Fibroblast of skin of back (primary cell): ENCODE measurements around the gene TP53I3.
"Not testable (repeated sequence)": the region's sequence is repeated elsewhere in the genome, so short reads cannot be mapped to it uniquely, and the experiment has no call there.

Experiments used
- DNase-seq: peaks from one replicate; pipeline ENCODE4 v3.0.0-alpha.2; 2013

Gene TP53I3

GRCh38 chr2:24052951-24053350 is 31.7 kb downstream of the TP53I3 start:
- DNase-seq: no peak

- no peak for DNase-seq
Measured at GRCh38 chr2:24051833-24052232, 32.8 kb downstream of the TP53I3 start.

- peak; percentile 9 for DNase-seq
Measured at GRCh38 chr2:24050041-24050979, 34.3 kb downstream of the TP53I3 start.

GRCh38 chr2:24049485-24050021 is 35.1 kb downstream of the TP53I3 start, which contains the start of gene FKBP1B:
TSS of gene FKBP1B (plus strand) at chr2:24049741. CDS start at chr2:24049850, 109 bp downstream.
- peak; percentile 53 for DNase-seq

GRCh38 chr2:24048769-24049484 is 35.7 kb downstream of the TP53I3 start:
- DNase-seq: no peak

GRCh38 chr2:24047703-24048033 is 37.0 kb downstream of the TP53I3 start:
- DNase-seq: no peak

- peak; percentile 99 for DNase-seq
Measured at GRCh38 chr2:24046930-24047702, 37.5 kb downstream of the TP53I3 start, which contains the start of gene WDCP. TSS of gene WDCP (minus strand) at chr2:24047391. CDS start at chr2:24039494, 7,897 bp downstream.

- no peak for DNase-seq
Measured at GRCh38 chr2:24046599-24046929, 38.1 kb downstream of the TP53I3 start.

- DNase-seq: no peak
Measured at GRCh38 chr2:24045511-24046508, 38.8 kb downstream of the TP53I3 start.

- not testable (repeated sequence) for DNase-seq
Measured at GRCh38 chr2:24043133-24043532, 41.5 kb downstream of the TP53I3 start.

- no peak for DNase-seq
Measured at GRCh38 chr2:24040511-24040910, 44.1 kb downstream of the TP53I3 start.

- DNase-seq: no peak
Measured at GRCh38 chr2:24038786-24039499, 45.7 kb downstream of the TP53I3 start.
